SK-N-SH (cell line): ENCODE measurements around the gene ADK. TPM values are rescaled to one million over a fixed set of nuclear protein-coding genes. Genes with fewer than 3 reads are reported as not detected.

Experiments used
- CTCF ChIA-PET: fragments of 300-600, 350-600 bp; formaldehyde crosslinking; extraction: SDS; loops from one replicate; lab custom pipeline; 2021; lab: Yijun Ruan, JAX
- POLR2A ChIA-PET: fragments of 350-600 bp; sonication (Branson Sonifier 250); formaldehyde crosslinking; extraction: SDS; loops from one replicate; lab custom pipeline; 2020; ENCODE audit warnings: antibody characterized with exemption, inconsistent platforms; lab: Yijun Ruan, JAX
- DNase-seq: peaks from one replicate; pipeline ENCODE4 v3.0.0; 2012
- H2AFZ ChIP-seq: fragments of 200-600 bp; sonication (generic); 2 replicates; pipeline ENCODE4 v1.8.1; 2016; ENCODE audit warnings: antibody characterized with exemption, mild to moderate bottlenecking, low read depth
- H3F3A ChIP-seq: fragments of 200-600 bp; sonication (generic); replicated peaks from 2 replicates; pipeline ENCODE3; 2016; ENCODE audit warnings: antibody characterized with exemption, mild to moderate bottlenecking; ENCODE audit not compliant: insufficient read depth
- H3K27ac ChIP-seq, 2 experiments: fragments of 200-500 bp in 1 of 2; fragments of 200-600 bp in 1 of 2; sonication (Bioruptor generic) in 1 of 2; sonication (generic), shearing (Covaris generic) in 1 of 2; 2 replicates each; pipeline versions ENCODE4 v1.5.1 to v1.6.1; 2014 to 2016; ENCODE audit warnings: low read depth in 2 of 2, inconsistent platforms in 1 of 2, low read length in 1 of 2, mild to moderate bottlenecking in 1 of 2, mixed read lengths in 1 of 2
- H3K27me3 ChIP-seq: fragments of 200-600 bp; sonication (generic), shearing (Covaris generic); 2 replicates; pipeline ENCODE4 v1.6.1; 2016; ENCODE audit warnings: mixed run types; ENCODE audit not compliant: insufficient read depth
- H3K36me3 ChIP-seq, 2 experiments: fragments of 200-500 bp in 1 of 2; fragments of 200-600 bp in 1 of 2; sonication (Bioruptor generic) in 1 of 2; sonication (generic) in 1 of 2; replicated peaks in 1 of 2; 2 replicates each; pipeline versions ENCODE3 to v1.5.1; 2014 to 2016; ENCODE audit warnings: low read length in 1 of 2, mild to moderate bottlenecking in 1 of 2; ENCODE audit not compliant: insufficient read depth in 2 of 2, control insufficient read depth in 1 of 2
- H3K4me1 ChIP-seq, 2 experiments: fragments of 200-500 bp in 1 of 2; fragments of 200-600 bp in 1 of 2; sonication (Bioruptor generic) in 1 of 2; sonication (generic), shearing (Covaris generic) in 1 of 2; 2 replicates each; pipeline versions ENCODE4 v1.5.1 to v1.6.1; 2014 to 2016; ENCODE audit warnings: low read depth in 1 of 2, low read length in 1 of 2, mixed run types in 1 of 2; ENCODE audit not compliant: insufficient read depth in 2 of 2, control insufficient read depth in 1 of 2
- H3K4me2 ChIP-seq: fragments of 200-600 bp; sonication (generic), shearing (Covaris generic); 2 replicates; pipeline ENCODE4 v1.6.1; 2017; ENCODE audit warnings: mixed run types
- H3K4me3 ChIP-seq, 2 experiments: fragments of 200-500 bp in 1 of 2; fragments of 200-600 bp in 1 of 2; sonication (Bioruptor generic) in 1 of 2; sonication (generic), shearing (Covaris generic) in 1 of 2; 2 replicates each; pipeline versions ENCODE4 v1.5.1 to v1.8.1; 2014 to 2016; ENCODE audit warnings: low read depth in 2 of 2, inconsistent platforms in 1 of 2, low read length in 1 of 2, mild to moderate bottlenecking in 1 of 2, mixed read lengths in 1 of 2, moderate library complexity in 1 of 2
- H3K79me2 ChIP-seq: fragments of 200-600 bp; sonication (generic); 2 replicates; pipeline ENCODE4 v1.8.1; 2017; ENCODE audit warnings: mild to moderate bottlenecking; ENCODE audit not compliant: insufficient read depth
- H3K9ac ChIP-seq: fragments of 200-600 bp; sonication (generic); 2 replicates; pipeline ENCODE4 v1.6.1; 2017; ENCODE audit warnings: mixed run types
- H3K9me2 ChIP-seq: fragments of 200-600 bp; sonication (generic); 2 replicates; pipeline ENCODE4 v1.6.1; 2017; ENCODE audit warnings: mixed run types
- H3K9me3 ChIP-seq: fragments of 200-600 bp; sonication (generic); 2 replicates; pipeline ENCODE4 v1.6.1; 2017; ENCODE audit warnings: mixed run types, mild to moderate bottlenecking, moderate library complexity
- H4K20me1 ChIP-seq: fragments of 200-600 bp; sonication (generic); 2 replicates; pipeline ENCODE4 v1.6.1; 2017; ENCODE audit warnings: mild to moderate bottlenecking, mixed run types; ENCODE audit not compliant: insufficient read depth
- CTCF ChIP-seq: fragments of 200-600 bp; sonication (generic); IDR thresholded peaks from 2 replicates; pipeline ENCODE4 v1.6.1; 2017; ENCODE audit warnings: antibody characterized with exemption, mild to moderate bottlenecking, moderate library complexity
- EP300 ChIP-seq, 2 experiments: IDR thresholded peaks; 2 replicates each; pipeline versions ENCODE4 v1.4.0 to v1.6.1; 2012; ENCODE audit warnings: borderline replicate concordance in 1 of 2, low read depth in 1 of 2, low read length in 1 of 2
- FOSL2 ChIP-seq: IDR thresholded peaks from 2 replicates; pipeline ENCODE4 v1.4.0; 2012; ENCODE audit warnings: low read depth, mild to moderate bottlenecking, moderate library complexity, borderline replicate concordance
- FOXM1 ChIP-seq: IDR thresholded peaks from 2 replicates; pipeline ENCODE4 v1.4.0; 2012; ENCODE audit warnings: low read depth, mild to moderate bottlenecking
- GABPA ChIP-seq: IDR thresholded peaks from 2 replicates; pipeline ENCODE4 v1.4.0; 2012; ENCODE audit warnings: low read depth, mild to moderate bottlenecking
- GATA2 ChIP-seq: sonication (generic); formaldehyde crosslinking; IDR thresholded peaks from 2 replicates; pipeline ENCODE4 v1.5.0; 2020; ENCODE audit warnings: mild to moderate bottlenecking, missing genetic modification reagents
- IRF3 ChIP-seq: fragments of 150-350 bp; IDR thresholded peaks from 2 replicates; pipeline ENCODE4 v1.6.1; 2016; ENCODE audit warnings: mild to moderate bottlenecking, low read depth, low read length
- MEF2A ChIP-seq: IDR thresholded peaks from 2 replicates; pipeline ENCODE4 v1.4.0; 2012; ENCODE audit warnings: low read depth, borderline replicate concordance
- PBX3 ChIP-seq: IDR thresholded peaks from 2 replicates; pipeline ENCODE4; 2012
- RCOR1 ChIP-seq: fragments of 150-350 bp; IDR thresholded peaks from 2 replicates; pipeline ENCODE4 v1.6.1; 2017; ENCODE audit warnings: antibody characterized with exemption, low read length
- RFX5 ChIP-seq: IDR thresholded peaks from 2 replicates; pipeline ENCODE4 v1.6.1; 2012; ENCODE audit warnings: mild to moderate bottlenecking, improper control_type of control experiment, low read length
- RXRA ChIP-seq: IDR thresholded peaks from 2 replicates; pipeline ENCODE4 v1.4.0; 2012; ENCODE audit warnings: low read depth, mild to moderate bottlenecking, borderline replicate concordance
- SMC3 ChIP-seq: IDR thresholded peaks from 2 replicates; pipeline ENCODE4 v1.6.1; 2012; ENCODE audit warnings: low read depth, low read length, improper control_type of control experiment
- TEAD4 ChIP-seq: IDR thresholded peaks from 2 replicates; pipeline ENCODE4 v1.4.0; 2012; ENCODE audit warnings: mild to moderate bottlenecking, borderline replicate concordance; ENCODE audit not compliant: insufficient read depth
- USF1 ChIP-seq: IDR thresholded peaks from 2 replicates; pipeline ENCODE4 v1.4.0; 2012; ENCODE audit warnings: low read depth, borderline replicate concordance
- YY1 ChIP-seq: IDR thresholded peaks from 2 replicates; pipeline ENCODE4 v1.4.0; 2012; ENCODE audit warnings: low read depth, mild to moderate bottlenecking
- ZBTB33 ChIP-seq: IDR thresholded peaks from 2 replicates; pipeline ENCODE4 v1.4.0; 2012; ENCODE audit warnings: low read depth, borderline replicate concordance
- WGBS: methylation state at CpG from one replicate; pipeline ENCODE4 v1.1.6; 2017; ENCODE audit warnings: low lambda C conversion rate; 5-methylcytosine and 5-hydroxymethylcytosine counted together
- polyA plus RNA-seq, 3 experiments: library from polyadenylated mRNA; depleted of rRNA; stranded (reverse); fragments of >200 nt; gene quantifications; 2 replicates each; pipeline ENCODE4 v1.2.3, GENCODE V29; 2012

The ADK gene
- polyA plus RNA-seq, 1 of the 3 experiments (the other 2 are of a cell fraction): 25.1 TPM

- no peaks in the 10 kb centered on the region for H3K79me2 ChIP-seq
- DNase-seq: no peak
- H3F3A ChIP-seq: no peaks in the 10 kb centered on the region
- H3K9me2 ChIP-seq: no peaks in the 10 kb centered on the region
- 96% methylated on average over 2 of the region's 2 CpGs for WGBS
- H3K9ac ChIP-seq: no peak overlapping the region
- no peaks in the 10 kb centered on the region for H3K4me1 ChIP-seq
- H3K27me3 ChIP-seq: no peaks in the 10 kb centered on the region
- H3K27ac ChIP-seq: no peak overlapping the region
- TF ChIP-seq IRF3 (no peak), FOXM1 (no peak), GABPA (no peak), MEF2A (no peak)
- no peaks in the 10 kb centered on the region for H4K20me1 ChIP-seq
- no peaks in the 10 kb centered on the region; the same call in 1 of the 2 replicates for H3K9me3 ChIP-seq
- POLR2A ChIA-PET: no interaction called here
- no peak overlapping the region for H2AFZ ChIP-seq
- H3K4me3 ChIP-seq: no peak overlapping the region
- H3K4me2 ChIP-seq: no peak overlapping the region
- peaks cover 0 to 26% of the 10 kb centered on the region in 2 experiments for H3K36me3 ChIP-seq
- CTCF ChIA-PET: no interaction called here
Measured at GRCh38 chr10:74708246-74708645, 557.2 kb downstream of the ADK start.

GRCh38 chr10:74718208-74718607, 567.2 kb downstream of the ADK start:
- ChIA-PET POLR2A (no interaction called here), CTCF (no interaction called here)
- Histone ChIP-seq H3K9ac (no peak overlapping the region), H3K4me3 (no peak overlapping the region), H2AFZ (no peak overlapping the region), H3K79me2 (no peaks in the 10 kb centered on the region), H3K36me3 (peaks cover 0 to 26% of the 10 kb centered on the region in 2 experiments), H3K9me3 (peaks cover 15% of the 10 kb centered on the region), H3K4me1 (no peaks in the 10 kb centered on the region), H3K9me2 (no peaks in the 10 kb centered on the region), H3F3A (no peaks in the 10 kb centered on the region), H4K20me1 (no peaks in the 10 kb centered on the region), H3K27me3 (no peaks in the 10 kb centered on the region), H3K4me2 (no peak overlapping the region), H3K27ac (no peak overlapping the region)
- TF ChIP-seq RCOR1: no peak
- TF ChIP-seq GABPA: no peak
- no peak for TF ChIP-seq RFX5
- TF ChIP-seq USF1: no peak
- TF ChIP-seq CTCF: no peak
- no peak for TF ChIP-seq TEAD4
- TF ChIP-seq RXRA: no peak
- TF ChIP-seq ZBTB33: no peak
- TF ChIP-seq FOSL2: no peak
- TF ChIP-seq YY1: no peak
- TF ChIP-seq PBX3: no peak
- TF ChIP-seq SMC3: no peak
- no peak for TF ChIP-seq IRF3
- no peak for TF ChIP-seq GATA2 (CRISPR knock-in tag)
- no peak for TF ChIP-seq EP300 (IDR thresholded peaks at IDR 0.05; ENCODE audit: borderline replicate concordance in 1 of 2, low read depth in 1 of 2, low read length in 1 of 2)
- TF ChIP-seq MEF2A: no peak
- 96% methylated on average over 1 of the region's 1 CpG for WGBS
- DNase-seq: no peak
